Activated CD8-positive, alpha-beta memory T cell treated with anti-CD3 and anti-CD28 coated beads, Interleukin-2, amount 50 U/mL, for 48 hours (primary cell): ENCODE data around the gene ST7L.

Experiments
- DNase-seq: peaks from one replicate; pipeline ENCODE4 v3.0.0-alpha.2; 2020

The ST7L gene

DNA sequence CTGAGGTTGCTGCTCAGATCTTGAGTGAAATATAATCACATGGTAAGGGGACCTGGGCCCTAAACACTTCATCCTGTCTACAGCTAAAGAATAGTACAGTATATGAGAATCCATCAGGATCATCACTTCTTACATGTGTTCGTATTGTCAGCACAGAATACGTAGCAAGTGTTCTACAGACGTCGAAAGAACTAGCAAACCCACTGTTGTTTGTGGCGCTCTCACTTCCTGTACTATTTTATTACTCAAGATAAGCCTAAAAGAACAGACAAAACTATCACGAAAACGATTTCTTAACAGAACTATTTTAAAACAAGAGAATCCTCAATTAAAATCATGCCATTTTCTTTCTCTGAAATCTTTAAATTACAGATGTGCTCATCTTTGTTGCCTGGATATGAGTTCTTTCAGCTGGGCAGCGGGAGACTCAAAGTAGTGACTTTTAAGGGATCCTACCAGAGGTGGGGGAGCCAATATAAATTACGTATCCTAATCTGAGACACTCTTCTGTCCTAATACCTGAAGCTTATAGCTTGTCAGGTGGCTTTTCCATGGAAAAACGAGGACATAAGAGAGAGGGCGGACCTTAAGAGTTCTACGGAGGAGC, 724 bp downstream of the ST7L start:
- no peak for DNase-seq

DNA sequence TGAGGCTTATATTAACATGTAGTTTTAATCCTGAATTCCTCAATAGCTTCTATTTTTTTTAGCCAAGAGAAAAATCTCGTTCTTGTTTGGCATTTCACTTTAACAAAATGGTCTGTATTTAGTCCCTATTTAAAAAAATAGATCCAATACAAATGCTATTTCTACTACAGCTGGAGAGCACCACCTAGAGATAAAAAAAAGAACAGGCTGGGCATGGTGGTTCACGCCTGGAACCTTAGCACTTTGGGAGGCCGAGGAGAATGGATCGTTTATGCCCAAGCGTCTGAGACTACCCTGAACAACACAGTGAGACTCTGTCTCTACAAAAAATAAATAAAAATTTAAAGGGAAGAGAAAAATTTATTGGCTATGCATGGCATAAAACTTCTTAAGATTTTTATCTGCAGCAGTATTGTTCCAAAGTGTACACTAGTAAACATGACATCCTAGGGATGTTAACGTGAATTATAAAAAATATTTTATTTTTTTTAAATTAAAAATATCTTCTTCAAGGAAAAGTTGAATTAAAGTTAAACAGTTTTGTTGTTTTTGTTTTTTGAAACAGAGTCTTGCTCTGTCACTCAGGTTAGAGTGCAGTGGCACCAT, 4.4 kb downstream of the ST7L start:
- no peak for DNase-seq

DNA sequence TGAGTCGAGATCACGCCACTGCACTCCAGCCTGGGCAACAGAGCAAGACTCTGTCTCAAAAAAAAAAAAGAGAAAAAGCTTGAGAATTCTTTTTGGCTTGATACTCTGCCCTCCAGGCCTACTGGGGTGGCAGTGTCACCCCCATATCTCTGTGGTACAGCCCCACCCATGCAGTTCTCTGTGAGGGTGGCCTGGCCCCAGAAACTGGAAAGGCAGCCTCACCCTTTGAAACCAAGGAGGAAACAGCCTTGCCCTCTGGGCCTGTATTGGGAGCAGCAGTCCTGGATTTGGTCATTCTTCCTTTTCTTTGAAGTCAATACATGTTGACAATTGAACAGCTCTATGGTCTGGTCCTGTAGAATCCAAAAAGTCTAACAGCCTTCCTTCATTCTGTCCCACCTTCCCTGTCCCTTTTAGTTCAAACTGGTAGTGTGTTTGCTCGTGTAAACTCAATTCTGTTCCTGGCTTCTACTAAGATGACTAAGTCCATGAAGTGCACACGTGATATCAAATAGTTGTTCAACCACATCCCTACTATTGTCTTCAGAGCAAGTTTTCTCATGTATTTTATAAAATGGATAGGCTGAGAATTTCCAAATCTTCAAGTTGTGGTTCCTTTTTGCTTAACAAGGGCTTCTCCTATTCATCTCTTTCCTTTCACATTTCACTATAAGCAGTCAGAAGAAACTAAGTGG, 13.2 kb downstream of the ST7L start:
- no peak for DNase-seq

DNA sequence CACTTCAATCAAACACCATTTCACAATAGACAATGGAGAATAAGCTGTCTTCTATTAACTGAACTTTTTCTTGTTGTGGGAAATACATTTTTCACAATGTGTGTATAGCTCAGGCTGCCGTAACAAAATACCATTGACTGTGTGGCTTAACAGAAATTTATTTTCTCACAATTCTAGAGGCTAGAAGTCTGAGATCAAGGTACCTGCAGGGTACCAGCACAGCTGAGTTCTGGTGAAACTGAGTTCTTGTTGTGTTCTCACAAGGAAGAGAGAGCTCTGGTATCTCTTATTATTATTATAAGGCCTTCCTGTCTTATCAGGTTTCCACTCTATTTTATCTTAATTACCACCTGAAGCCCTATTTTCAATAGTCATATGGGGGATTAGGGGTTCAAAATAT, 15.4 kb downstream of the ST7L start:
- no peak for DNase-seq

DNA sequence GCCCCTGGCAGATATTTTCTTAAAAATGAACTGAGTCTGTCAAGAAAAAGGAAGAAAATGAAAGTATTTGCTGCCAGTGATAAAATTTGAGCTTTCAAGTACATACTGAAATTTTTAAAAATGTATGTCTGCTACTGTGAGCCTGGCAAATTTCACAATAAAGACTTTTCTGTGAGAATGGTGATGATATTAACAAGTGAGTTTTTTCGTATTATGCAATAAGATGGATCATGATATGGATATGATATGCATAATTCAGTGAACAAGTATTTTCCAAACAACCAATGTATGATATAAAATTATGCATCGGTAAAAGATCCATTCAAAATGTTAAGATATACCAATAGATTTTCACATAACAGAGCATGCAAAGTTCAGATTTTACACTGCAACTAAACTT, 15.9 kb downstream of the ST7L start:
- no peak for DNase-seq

DNA sequence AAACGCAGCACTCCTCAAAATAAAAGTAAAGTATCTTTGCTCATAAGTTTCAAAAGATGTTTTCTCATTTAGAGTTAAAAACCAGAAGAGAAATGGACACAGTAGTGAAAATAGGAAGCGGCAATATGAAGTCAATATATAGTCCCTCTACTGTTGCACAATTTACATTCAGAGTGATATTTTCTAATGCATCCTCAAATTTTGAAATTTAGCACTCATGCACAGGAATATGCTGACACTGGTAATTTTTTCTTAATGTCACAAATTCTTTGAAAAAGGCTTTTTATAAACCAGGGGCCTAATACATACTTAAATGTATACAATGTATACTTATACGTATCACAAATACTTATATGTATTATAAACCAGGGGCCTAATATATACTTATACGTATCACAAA, 19.5 kb downstream of the ST7L start:
- DNase-seq, result no peak

DNA sequence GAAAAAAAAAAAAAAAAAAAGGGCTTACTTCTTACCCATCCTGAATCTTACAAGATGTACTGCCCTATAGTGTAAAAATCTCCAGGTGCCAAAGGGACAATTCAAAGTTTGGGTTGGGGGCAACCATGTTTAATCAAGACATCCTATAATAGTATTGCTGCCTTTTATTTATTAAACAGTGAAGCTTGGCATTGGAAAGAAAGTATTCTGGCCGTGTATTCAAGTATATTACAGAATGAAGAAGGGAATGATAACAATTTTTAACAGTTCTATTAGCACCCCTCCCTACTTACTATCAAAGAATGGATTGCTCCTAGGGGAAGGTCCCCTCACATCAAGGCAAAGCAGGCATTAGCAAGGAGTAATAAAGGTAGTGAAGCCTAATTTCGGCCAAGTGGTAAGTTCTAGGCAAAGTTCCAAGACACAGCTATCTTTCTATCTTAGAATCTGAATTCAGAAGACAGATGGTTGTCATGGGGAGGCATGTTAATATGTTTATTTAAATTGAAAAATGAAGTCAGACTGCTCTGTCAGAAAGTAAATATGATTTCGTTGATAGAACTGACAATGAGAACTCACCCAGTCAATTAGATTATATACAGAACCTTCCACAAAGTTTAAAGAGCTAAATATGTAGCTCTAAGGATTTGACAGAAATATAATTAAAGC, 24.6 kb downstream of the ST7L start:
- no peak for DNase-seq

DNA sequence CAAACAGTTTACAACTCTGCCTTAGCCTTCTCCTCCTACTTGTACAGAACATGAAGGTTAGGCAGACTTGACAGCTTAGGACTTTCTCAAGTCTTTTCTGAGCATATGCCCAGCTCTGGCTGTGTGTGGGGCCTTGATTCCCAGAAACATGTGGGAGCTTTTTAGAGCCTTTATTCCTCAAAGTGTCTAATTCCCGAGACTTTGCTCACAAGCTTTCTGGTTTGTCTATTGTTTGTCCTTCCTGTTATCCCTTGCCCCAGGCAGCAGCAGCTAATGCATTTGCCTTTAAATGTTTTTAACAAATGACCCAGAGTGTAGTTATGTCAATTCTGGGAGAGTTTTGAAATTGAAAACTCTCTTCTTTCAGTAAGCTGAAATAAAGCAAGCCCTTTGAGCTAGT, 29.2 kb downstream of the ST7L start:
- no peak for DNase-seq

DNA sequence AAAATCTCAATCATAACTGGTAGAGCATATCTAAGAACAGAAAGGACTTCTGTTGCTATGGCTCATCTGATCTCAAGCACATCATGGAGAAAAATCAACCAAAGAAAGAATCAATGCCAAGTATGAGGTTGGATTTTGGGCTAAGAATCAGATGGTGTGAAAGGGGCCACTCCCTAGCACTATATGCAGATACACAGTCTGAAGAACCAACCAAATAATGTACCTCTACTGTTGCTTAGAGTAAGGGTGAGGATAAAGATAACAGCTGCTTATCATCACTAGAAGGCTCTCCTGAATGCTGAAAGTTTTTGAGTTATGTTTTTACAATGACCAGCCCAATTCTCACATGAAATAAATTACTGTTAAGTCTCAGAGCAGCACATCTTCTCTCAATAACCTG, 35.6 kb downstream of the ST7L start:
- DNase-seq, result no peak

DNA sequence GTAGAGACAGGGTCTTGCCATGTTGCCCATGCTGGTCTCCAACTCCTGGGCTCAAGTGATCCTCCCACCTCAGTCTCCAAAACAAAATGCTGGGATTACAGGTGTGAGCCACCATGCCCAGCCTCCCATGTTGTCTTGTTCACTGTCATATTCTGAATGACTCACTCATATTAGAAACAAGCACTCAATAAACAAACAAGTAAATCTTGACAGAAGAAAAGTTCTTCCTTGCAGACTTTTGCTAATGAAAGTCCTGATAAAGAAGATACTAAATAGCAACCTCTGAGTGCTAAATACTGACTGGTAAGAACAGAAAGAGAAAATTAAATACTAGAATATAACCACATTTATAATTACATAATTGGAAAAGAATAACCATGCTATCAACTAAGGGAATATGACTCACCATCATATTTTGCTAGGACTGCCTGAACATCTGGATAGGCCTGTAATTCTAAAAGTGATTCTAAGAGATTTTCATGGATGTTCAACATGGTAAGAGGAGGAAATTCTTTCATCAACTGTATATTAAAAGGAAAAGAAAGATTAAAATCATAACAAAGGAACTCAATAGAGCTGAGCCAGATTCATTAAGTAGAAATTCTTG, 37.3 kb downstream of the ST7L start:
- DNase-seq, result no peak

DNA sequence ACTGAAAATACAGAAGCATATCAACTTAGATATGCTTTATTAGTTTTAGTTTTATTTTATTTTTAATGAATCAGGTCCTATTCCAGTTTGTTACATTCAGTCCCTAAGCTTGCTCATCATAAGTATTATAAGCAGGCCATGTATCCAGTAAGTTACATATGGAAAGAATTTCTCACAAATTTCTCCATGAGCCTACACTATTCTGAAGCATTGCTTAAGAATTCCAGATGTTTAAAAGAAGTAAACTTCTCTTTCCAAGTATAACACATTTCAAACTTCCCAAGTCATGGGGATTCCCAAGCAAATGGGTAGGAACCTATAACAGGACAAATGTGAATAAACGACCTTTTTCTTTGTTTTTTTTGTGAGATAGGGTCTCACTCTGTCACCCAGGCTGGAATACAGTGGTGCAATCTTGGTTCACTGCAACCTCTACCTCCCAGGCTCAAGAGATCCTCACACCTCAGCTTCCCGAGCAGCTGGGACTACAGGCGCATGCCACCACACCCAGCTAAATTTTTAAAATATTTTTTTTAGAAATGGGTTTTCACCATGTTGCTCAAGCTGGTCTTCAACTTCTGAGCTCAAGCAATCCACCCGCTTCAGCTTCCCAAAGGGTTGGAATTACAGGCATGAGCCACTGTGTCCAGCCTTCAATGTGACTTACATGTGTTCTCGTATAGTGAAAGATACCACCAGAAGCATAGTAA, 39.0 kb downstream of the ST7L start:
- DNase-seq, result no peak

DNA sequence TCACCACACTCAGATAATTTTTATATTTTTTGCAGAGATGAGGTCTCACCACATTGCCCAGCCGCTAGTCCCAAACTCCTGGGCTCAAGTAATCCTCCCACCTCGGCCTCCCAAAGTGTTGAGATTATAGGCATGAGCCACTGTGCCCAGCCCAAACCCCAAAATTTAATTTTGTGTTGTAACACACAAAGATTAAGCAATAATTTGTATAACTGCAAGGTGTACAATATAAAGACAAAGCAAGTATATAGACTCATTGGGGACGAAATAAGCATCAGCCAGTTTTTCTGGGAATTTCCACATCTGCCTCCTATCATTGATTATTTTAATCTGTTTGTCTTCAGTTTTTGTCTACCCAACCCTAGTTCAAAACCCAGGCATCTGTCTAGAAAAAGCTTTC, 42.7 kb downstream of the ST7L start:
- DNase-seq, result no peak

DNA sequence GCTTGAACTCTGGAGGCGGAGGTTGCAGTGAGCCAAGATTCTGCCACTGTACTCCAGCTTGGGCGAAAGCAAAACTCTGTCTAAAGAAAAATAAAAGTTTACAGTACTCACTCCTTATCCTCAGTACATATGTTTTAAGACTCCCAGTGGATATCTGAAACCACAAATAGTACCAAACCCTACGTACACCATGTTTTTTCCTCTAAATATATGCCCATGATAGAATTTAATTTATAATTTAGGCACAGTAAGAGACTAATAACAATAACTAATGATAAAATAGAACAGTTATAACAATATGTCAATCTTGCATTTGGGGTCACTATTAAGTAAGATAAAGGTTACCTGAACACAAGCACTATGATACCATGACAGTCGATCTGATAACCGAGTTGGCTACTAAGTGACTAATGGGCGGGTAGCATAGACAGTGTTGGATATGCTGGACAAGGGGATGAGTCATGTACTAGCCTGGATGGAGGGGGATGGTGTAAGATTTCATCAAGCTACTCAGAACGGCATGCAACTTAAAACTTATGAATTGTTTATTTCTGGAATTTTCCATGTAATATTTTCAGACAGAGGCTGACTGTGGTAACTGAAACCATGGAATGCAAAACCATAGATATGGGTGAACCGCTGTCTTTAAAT, 43.7 kb downstream of the ST7L start:
- DNase-seq, result no peak

DNA sequence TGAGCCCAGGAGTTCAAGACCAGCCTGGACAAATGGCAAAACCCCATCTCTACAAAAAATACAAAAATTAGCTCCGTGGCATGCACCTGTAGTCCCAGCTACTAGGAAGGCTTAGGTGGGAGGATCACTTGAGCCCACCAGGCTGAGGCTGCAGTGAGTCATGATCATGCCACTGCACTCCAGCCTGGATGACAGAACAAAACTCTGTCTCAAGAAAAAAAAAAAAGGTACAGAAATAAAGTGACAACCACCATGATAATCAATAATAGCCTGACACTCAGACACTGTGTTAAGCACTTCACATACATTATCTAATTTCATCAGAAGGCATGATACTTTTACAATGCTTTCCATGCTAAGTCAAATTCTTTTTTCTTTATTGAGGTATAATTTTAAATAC, 53.1 kb downstream of the ST7L start:
- DNase-seq, result no peak

DNA sequence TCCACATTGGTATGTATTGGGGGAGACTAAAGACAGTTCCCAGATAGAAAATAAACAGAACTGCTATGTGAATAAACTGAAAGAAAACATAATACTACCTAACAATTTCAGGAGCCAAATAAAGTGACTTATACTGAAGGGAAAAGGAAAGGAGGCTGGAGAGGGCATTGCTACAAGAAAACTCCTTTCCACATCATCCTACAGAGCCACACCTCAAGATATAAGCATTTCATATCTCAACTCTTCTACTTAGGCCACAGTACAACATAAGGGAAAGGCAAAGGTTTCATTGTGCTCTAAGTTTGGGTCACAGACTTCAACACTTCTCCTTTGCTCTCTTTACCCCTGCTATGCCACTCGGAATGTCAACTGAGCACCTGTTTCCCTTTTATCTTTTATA, 54.9 kb downstream of the ST7L start:
- DNase-seq, result no peak

DNA sequence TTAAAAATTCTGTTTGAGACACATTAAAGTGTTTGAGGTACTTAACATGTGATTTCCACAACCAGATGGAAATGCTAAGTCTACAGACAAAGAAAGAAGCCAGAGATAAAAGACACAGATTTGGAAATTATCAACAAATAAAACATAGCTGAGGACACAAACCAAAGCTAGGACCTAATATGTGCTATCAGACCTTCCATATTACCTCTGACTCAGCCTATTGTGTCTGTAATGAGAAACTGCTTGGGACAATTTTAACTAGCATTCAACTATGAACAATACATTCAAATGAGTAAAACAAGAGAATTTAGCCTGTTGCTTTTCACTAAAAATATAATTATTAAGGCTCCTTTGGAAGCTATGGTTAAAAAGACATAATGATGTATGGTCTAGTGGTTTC, 55.6 kb downstream of the ST7L start:
- no peak for DNase-seq

DNA sequence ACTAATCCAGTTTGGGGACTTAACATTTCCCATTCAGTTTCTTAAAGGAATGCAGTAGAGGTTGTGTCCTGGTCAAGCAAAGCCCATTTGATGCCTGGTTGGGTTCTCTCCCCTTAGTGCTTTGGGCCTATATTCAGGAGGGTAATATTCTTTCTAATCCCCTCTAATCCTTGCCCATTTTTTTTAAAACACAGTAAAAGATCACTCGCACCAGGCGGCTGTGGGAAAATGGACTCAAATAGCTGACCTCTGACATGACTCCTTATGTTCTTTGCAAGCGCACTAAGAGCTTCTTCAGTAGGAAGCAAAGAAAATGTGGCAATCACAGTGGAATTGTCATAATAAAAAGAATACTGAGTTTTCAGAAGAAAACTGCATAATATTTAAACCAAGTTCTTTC, 60.3 kb downstream of the ST7L start:
- no peak for DNase-seq

DNA sequence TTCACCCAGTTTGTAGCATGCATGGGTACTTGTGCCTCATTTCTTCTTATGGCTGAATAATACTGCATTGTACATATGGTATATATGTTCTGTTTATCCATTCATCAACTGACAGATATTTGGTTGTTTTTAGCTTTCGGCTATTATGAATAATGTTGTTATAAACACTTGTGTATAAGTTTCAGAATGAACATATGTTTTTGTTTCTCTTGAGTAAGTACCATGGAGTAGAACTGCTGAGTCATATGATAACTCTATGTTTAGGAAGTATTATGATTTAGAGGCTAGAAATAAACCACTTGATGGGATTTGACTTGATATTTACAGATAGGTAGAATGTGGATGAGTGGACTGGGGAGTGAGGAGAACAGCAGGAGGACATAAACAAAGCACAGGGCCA, 61.6 kb downstream of the ST7L start:
- no peak for DNase-seq

DNA sequence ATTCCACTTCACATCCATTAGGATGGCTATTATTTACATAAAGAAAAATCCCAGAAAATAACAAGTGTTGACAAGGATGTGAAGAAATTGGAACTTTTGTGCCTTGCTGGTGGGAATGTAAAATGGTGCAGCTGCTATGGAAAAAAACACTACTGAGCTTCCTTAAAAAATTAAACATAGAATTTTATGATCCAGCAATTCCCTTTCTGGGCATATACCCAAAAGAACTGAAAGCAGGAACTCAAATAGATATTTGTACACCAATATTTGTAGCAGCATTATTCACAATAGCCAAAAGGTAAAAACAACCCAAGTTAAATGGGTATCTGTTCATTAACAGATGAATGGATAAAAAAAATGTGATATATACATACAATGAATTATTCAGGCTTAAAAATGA, 64.5 kb downstream of the ST7L start:
- no peak for DNase-seq

DNA sequence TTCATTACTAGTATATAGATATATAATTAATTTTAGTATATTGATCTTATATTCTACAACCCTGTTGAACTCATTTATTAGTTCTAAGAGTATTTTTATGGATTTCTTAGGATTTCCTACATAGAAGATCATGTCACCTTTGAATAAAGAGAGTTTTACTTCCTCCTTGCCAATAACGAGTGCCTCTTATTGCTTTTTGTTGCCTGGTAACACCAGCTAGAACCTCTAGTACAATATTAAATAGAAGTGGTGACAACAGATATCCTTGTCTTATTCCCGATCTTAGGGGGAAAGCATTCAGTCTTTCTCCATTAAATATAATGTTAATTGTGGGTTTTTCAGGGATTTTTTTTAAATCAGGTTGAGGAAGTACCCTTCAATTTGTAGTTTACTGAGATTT, 69.4 kb downstream of the ST7L start:
- DNase-seq, result no peak

DNA sequence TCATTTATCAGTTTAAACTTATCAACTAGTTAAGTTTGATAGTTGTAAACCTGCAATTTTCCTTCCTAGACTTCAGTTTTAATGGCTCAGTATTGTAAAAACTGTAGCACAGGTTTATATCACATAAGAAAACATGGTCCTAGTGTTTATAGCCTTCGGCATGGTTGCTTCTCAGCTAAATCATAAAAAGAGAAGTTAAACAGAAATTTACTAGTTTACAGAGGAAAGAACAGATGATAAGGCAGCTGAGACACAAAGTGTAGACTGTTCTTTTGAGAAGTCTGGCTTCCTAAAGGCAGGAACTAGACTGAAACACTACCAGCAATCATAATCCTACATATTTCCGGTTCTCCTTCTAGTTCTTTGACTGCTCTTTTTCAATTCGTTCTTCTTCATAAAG, 70.4 kb downstream of the ST7L start:
- DNase-seq, result no peak

DNA sequence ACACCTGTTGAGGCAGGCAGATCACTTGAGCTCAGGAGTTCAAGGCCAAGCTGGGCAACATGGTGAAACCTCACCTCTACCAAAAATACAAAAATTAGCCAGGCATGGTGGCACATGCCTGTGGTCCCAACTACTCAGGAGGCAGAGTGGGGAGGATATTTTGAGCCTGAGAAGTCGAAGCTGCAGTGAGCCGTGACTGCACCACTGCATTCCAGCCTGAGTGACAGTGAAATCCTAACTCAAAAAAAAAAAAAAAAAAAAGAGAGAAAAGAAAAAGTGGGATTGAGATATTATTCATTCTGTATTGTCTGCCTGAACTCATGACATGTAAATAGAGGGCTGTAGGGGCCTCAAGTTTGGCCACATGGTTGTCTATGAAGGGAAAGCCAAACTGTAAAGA, 72.9 kb downstream of the ST7L start:
- no peak for DNase-seq

DNA sequence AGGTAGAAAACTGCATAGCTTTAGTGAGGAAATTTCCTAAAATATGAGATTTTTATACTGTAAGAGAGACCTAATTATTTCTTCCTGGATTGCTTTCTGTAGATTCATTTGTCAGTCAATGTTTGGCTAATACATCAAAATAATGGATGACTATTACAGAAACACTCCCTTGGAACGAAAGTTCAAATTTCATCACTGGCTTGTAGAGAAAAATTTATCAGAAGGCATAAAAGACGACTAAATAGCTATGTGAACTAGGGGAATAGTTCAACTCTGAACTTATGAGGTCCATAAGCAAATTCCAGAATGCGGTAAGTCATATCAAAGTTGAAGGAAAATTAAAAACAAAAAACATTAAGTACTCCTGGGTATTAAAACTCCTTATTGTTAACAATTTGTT, 74.2 kb downstream of the ST7L start:
- DNase-seq, result no peak
